ENCODE results near the gene CLDN18.

The CLDN18 gene

GRCh38 chr3:138025553-138025952, 15.6 kb downstream of the CLDN18 start:
- no peak for DNase-seq (ENCODE audit: low read depth in 1 of 2, low spot score in 1 of 2)

GRCh38 chr3:138027821-138028220, 17.9 kb downstream of the CLDN18 start:
- DNase-seq (ENCODE audit: low read depth in 1 of 2, low spot score in 1 of 2) = no peak

- no peak for DNase-seq (ENCODE audit: low read depth in 1 of 2, low spot score in 1 of 2)
Observed at GRCh38 chr3:138030734-138031280, 20.8 kb downstream of the CLDN18 start.

DNA sequence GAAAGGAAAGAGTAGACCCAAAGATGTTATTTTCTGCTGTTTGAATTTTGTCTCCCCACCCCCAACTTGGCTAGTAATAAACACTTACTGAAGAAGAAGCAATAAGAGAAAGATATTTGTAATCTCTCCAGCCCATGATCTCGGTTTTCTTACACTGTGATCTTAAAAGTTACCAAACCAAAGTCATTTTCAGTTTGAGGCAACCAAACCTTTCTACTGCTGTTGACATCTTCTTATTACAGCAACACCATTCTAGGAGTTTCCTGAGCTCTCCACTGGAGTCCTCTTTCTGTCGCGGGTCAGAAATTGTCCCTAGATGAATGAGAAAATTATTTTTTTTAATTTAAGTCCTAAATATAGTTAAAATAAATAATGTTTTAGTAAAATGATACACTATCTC, 21.6 kb downstream of the CLDN18 start:
- no peak for DNase-seq (ENCODE audit: low read depth in 1 of 2, low spot score in 1 of 2)

- no peak for DNase-seq (ENCODE audit: low read depth in 1 of 2, low spot score in 1 of 2)
Observed at GRCh38 chr3:138032567-138032966, 22.6 kb downstream of the CLDN18 start.

DNA sequence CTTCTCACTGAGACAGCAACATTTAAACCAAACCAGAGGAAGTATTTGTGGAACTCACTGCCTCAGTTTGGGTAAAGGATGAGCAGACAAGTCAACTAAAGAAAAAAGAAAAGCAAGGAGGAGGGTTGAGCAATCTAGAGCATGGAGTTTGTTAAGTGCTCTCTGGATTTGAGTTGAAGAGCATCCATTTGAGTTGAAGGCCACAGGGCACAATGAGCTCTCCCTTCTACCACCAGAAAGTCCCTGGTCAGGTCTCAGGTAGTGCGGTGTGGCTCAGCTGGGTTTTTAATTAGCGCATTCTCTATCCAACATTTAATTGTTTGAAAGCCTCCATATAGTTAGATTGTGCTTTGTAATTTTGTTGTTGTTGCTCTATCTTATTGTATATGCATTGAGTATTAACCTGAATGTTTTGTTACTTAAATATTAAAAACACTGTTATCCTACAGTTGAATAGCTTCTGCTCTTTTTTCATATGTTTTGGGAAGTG, 23.3 kb downstream of the CLDN18 start:
- no peak for DNase-seq (ENCODE audit: low read depth in 1 of 2, low spot score in 1 of 2)

- DNase-seq (ENCODE audit: low read depth in 1 of 2, low spot score in 1 of 2) = no peak
Observed at GRCh38 chr3:138034918-138035317, 25.0 kb downstream of the CLDN18 start.

- no peak for DNase-seq (ENCODE audit: low read depth in 1 of 2, low spot score in 1 of 2)
Observed at GRCh38 chr3:138036572-138036971, 26.6 kb downstream of the CLDN18 start.

GRCh38 chr3:138038725-138039462, 28.9 kb downstream of the CLDN18 start:
- no peak for DNase-seq (ENCODE audit: low read depth in 1 of 2, low spot score in 1 of 2)

DNA sequence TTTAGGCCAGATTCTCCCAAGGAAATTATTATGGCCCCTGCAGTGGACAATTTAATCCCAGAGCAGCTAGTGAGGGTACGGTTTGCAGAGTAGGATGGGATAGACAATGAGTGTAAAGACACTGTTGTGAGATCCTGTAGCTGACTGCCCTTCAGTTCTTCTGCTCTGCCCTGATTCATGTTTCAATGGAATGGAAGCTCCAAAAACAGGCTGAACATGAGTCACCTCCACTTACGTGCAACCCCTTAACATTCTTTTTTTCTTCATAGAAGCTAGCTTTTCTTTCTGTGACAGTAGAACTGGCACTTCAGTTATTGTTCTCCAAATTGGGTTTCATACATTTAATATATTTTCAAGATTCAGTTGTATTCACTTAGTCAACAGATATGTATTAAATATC, 32.1 kb downstream of the CLDN18 start:
- no peak for DNase-seq (ENCODE audit: low read depth in 1 of 2, low spot score in 1 of 2)

- no peak for DNase-seq (ENCODE audit: low read depth in 1 of 2, low spot score in 1 of 2)
Observed at GRCh38 chr3:138043266-138044029, 33.5 kb downstream of the CLDN18 start.

- no peak for DNase-seq (ENCODE audit: low read depth in 1 of 2, low spot score in 1 of 2)
Observed at GRCh38 chr3:138046085-138046484, 36.1 kb downstream of the CLDN18 start.

DNA sequence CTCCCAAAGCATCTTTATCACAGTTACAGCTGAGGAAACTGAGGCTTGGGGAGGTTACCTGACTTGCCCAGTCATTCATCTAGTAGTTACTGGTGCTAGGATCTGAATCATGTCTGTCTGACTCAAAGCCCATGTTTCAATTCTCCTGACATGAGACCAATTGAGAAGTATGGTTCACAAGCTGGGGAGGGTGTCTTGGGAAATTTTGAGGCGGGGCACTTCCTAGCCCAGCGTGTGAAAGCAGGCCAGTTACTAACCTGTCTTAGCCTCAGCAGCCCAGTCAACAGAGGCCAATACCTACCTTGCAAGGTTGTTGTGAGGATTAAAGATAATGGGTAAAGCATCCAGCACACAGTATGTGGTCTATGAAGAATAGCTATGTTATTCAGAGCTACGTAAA, 37.0 kb downstream of the CLDN18 start:
- DNase-seq (ENCODE audit: low read depth in 1 of 2, low spot score in 1 of 2) = no peak

DNA sequence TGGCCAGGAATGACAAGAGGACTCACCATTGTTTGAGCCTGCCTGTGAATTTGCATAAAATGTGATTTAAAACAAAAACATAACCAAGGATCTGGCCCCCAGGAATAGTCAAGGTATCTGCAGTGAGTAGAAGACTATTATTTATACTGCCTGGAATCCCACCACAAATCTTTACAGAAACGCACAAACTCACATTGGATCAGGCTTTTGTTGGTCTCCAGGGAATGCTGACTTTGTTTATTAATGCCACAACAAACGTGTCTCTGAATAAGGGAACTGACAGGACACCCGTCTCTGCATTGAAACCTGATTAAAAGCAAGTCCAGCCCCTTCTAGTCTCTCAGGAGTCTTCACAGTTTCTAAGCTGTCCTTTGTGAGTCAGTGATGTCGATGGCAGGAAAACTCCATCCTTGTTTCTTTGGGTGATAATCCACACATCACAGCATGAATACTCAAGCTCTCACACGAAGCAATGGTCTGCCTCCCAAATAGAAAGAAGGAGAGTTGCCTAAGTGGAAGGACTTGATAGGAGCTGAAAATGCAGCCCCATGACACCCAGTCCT, 37.7 kb downstream of the CLDN18 start:
- no peak for DNase-seq (ENCODE audit: low read depth in 1 of 2, low spot score in 1 of 2)

- no peak for DNase-seq (ENCODE audit: low read depth in 1 of 2, low spot score in 1 of 2)
Observed at GRCh38 chr3:138049157-138049919, 39.4 kb downstream of the CLDN18 start.

DNA sequence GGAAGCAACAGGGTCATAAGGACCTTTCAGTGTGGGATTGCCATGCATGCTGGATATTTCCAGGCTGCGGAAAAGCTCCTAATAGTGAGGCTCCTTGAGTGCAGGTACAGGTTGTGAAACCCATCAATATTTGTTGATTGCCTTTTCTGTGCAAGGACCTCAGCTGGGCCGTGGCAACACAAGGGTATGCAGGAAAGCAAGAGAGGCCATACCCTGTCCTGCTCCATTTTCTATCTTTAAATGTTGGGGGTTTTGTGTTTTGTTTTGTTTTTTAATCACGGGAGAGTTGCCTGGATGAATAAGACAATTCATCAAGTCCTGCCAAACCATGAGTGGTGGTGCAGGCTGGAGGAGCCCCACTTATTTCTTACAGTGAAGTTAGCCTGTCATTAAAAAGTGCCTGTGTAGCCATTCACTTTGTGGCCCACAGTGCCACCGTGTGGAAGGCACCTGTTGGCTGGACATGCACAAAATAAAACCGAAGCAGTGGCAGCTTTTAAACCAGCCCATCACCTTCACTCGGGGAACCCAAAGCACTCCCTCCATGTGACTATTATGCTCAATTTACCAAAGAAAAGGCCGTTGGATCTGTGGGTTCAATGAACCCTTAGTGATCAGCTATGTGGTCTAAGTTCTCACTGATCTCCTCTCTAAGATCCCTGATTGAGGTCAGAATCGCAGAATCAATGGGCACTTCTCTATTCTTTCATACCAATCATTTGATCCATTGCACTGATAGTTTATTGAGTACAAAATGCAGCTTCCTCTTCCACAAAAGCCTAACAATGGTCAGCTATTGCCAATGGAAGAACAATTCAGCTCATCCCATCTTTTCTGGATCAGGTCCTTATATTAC, 42.2 kb downstream of the CLDN18 start:
- no peak for DNase-seq (ENCODE audit: low read depth in 1 of 2, low spot score in 1 of 2)

DNA sequence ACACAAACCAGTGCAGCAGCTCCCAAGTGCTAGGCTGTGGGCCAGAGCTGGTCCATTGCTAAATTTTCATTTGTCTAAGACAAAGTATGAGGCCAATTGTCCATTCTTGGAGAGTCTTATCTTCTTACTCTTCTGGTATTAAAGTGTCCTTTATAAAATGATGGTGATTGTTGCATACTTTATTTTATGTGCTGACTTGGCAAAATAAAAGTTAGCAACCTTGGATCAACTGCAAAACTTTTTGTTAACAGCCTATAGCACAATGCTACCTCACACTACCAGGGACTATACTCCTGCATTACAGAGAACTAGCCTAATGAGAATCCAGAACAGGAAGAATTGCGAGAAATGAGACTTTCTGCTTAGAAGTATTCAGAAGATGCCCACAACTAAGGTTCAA, 44.1 kb downstream of the CLDN18 start:
- no peak for DNase-seq (ENCODE audit: low read depth in 1 of 2, low spot score in 1 of 2)

GRCh38 chr3:138057384-138057783, 47.4 kb downstream of the CLDN18 start:
- no peak for DNase-seq (ENCODE audit: low read depth in 1 of 2, low spot score in 1 of 2)

- DNase-seq (ENCODE audit: low read depth in 1 of 2, low spot score in 1 of 2) = no peak
Observed at GRCh38 chr3:138059261-138059660, 49.3 kb downstream of the CLDN18 start.

DNA sequence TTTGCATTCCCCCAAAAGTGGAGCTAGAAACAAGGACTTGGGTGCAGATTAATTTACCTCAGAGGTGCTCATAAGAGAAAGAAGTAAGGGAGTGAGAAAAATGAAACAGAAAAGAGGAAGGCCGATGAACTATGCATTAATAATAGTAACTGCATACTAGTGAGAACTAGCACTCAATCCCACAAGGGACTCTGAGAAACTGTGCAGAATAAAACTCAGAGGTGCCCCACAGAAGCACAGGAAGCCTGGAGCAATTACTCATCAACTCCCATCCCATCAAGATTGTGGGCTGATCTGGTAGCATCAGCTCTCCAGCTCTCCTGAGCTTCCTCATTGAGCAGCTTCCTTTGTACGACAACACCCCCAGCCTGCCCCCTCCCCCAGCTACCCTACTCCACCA, 50.8 kb downstream of the CLDN18 start:
- DNase-seq (ENCODE audit: low read depth in 1 of 2, low spot score in 1 of 2) = no peak

Measured in activated CD4-positive, alpha-beta T cell treated with anti-CD3 and anti-CD28 coated beads, Interleukin-2, amount 50 U/mL, for 24 hours (primary cell).